Heart left ventricle (tissue), 13 donors: ENCODE measurements around the gene EVL.

Experiments
- POLR2A ChIP-seq, 2 donors: fragments of 450-650 bp; IDR thresholded peaks; one replicate each; pipeline ENCODE4 v1.6.1; 2017; ENCODE audit warnings: antibody characterized with exemption in 2 of 2, mild to moderate bottlenecking in 2 of 2, moderate library complexity in 2 of 2
- TF ChIP-seq, protein P1 (sequence below), 12 donors: fragments of 200-600 bp; sonication (generic) in 4 of 12; IDR thresholded peaks; one replicate each; pipeline versions ENCODE4 v1.5.0 to v1.8.0; 2018 to 2022; ENCODE audit warnings: antibody characterized with exemption in 12 of 12, mild to moderate bottlenecking in 5 of 12
- donor health status: ischemic (EF 13 %, LVEDD 7.1; RV severe dilation, severe dysfunction).
- donor health status: DM: no; HTN: yes; CAD: no.
- donor health status: DM: no; HTN: no; CAD: no.
- donor health status: ischemic (EF 25% LVEDD 6.9; RV normal size, moderate dysfunction).
- donor health status: ischemic (EF 25% LVEDD 5.7; RV mildly dilated, moderate dysfunction).
- donor health status: ischemic (EF 35%, LVEDD 5.7; RV mildly dilated, moderate dysfunction).
- donor health status: nonischemic (EF 11% LVEDD 7.7; RV severe dilation, severe dysfunction).
- donor health status: DM: yes; HTN: yes; CAD: no.
- donor health status: PGD.
- donor health status: ischemic (EF 29% LVEDD 5.4; RV normal size, mild dysfunction).
- donor health status: nonischemic (EF 23%, LVEDD 6.1; RV moderate dilation, normal function).

DNA sequence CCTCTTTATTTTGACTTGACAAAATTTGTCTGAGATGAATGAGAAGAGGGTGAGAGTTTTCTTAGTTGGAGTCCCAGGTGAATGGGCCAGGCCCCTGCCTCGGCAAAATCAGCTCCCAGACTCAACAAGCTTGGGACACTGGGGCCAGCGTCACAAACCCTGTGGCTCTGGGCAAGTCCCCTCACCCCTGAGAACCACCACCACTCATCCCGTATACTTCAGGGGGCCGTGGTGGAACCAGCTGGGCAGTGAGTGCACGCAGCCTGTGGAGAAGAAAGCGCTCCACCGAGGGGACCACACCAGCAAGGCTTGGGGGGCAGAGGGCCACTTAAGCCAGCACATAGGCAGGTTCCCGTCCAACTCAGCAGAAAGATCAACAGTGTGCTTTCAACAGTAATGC, 54.0 kb downstream of the EVL start:
- TF ChIP-seq, protein P1, sequence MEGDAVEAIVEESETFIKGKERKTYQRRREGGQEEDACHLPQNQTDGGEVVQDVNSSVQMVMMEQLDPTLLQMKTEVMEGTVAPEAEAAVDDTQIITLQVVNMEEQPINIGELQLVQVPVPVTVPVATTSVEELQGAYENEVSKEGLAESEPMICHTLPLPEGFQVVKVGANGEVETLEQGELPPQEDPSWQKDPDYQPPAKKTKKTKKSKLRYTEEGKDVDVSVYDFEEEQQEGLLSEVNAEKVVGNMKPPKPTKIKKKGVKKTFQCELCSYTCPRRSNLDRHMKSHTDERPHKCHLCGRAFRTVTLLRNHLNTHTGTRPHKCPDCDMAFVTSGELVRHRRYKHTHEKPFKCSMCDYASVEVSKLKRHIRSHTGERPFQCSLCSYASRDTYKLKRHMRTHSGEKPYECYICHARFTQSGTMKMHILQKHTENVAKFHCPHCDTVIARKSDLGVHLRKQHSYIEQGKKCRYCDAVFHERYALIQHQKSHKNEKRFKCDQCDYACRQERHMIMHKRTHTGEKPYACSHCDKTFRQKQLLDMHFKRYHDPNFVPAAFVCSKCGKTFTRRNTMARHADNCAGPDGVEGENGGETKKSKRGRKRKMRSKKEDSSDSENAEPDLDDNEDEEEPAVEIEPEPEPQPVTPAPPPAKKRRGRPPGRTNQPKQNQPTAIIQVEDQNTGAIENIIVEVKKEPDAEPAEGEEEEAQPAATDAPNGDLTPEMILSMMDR (IDR thresholded peaks at IDR 0.05) = no peak
- no peak for TF ChIP-seq POLR2A (IDR thresholded peaks at IDR 0.05)
